WTC11 (cell line): Measurements from ENCODE around the gene PMFBP1. TPM values are rescaled to one million over a fixed set of nuclear protein-coding genes. Genes with fewer than 3 reads are reported as not detected.

ENCODE experiments used
- ATAC-seq: fragments of 200-7000 bp; cut with Tn5 transposase; 2 replicates; pipeline ENCODE4 v1.10.0; 2021; ENCODE audit warnings: mild to moderate bottlenecking, moderate library complexity
- CTCF ChIA-PET: fragments of 300-600 bp; sonication (Branson Sonifier 250); formaldehyde crosslinking; loops from one replicate; lab custom pipeline; 2021; ENCODE audit warnings: antibody characterized with exemption; lab: Charles Lee
- POLR2A ChIA-PET: fragments of 350-600 bp; sonication (Branson Sonifier 250); formaldehyde crosslinking; loops from one replicate; lab custom pipeline; 2021; ENCODE audit warnings: antibody characterized with exemption; lab: Charles Lee
- DNase-seq: peaks from one replicate; pipeline ENCODE4 v3.0.0; 2021; ENCODE audit warnings: low spot score
- H3K27ac Mint-ChIP-seq: 2 replicates; pipeline ENCODE4 v1.8.0; 2021; ENCODE audit warnings: mixed read lengths
- H3K27me3 Mint-ChIP-seq: 2 replicates; pipeline ENCODE4 v1.8.0; 2021; ENCODE audit warnings: low read depth, mild to moderate bottlenecking, moderate library complexity, mixed read lengths
- H3K36me3 Mint-ChIP-seq: 2 replicates; pipeline ENCODE4 v1.8.0; 2021; ENCODE audit warnings: mixed read lengths
- H3K4me1 Mint-ChIP-seq: 2 replicates; pipeline ENCODE4 v1.8.0; 2022; ENCODE audit warnings: mixed read lengths
- H3K4me3 Mint-ChIP-seq: 2 replicates; pipeline ENCODE4 v1.8.0; 2021; ENCODE audit warnings: mild to moderate bottlenecking, moderate library complexity, mixed read lengths
- H3K9me3 Mint-ChIP-seq: 2 replicates; pipeline ENCODE4 v1.8.0; 2021; ENCODE audit warnings: mixed read lengths
- ARID4B ChIP-seq: sonication (generic); formaldehyde crosslinking; IDR thresholded peaks from 2 replicates; pipeline ENCODE4 v1.8.0; 2023; ENCODE audit warnings: missing genetic modification reagents, mild to moderate bottlenecking, borderline replicate concordance
- ATF3 ChIP-seq: sonication (generic); formaldehyde crosslinking; conservative IDR thresholded peaks from 2 replicates; pipeline ENCODE4 v1.8.1; 2022; ENCODE audit warnings: mild to moderate bottlenecking, missing genetic modification reagents
- CBFB ChIP-seq: sonication (generic); formaldehyde crosslinking; IDR thresholded peaks from 2 replicates; pipeline ENCODE4 v1.8.1; 2022; ENCODE audit warnings: mild to moderate bottlenecking, low read depth, missing genetic modification reagents
- CTCF ChIP-seq: fragments of 200-600 bp; IDR thresholded peaks from 2 replicates; pipeline ENCODE4 v1.8.0; 2022; ENCODE audit warnings: antibody characterized with exemption
- FOXJ3 ChIP-seq: sonication (generic); formaldehyde crosslinking; IDR thresholded peaks from 2 replicates; pipeline ENCODE4 v1.9.0; 2021; ENCODE audit warnings: missing genetic modification reagents, mild to moderate bottlenecking, borderline replicate concordance
- GABPB1 ChIP-seq: sonication (generic); formaldehyde crosslinking; IDR thresholded peaks from 2 replicates; pipeline ENCODE4 v1.8.1; 2023; ENCODE audit warnings: mild to moderate bottlenecking, missing genetic modification reagents
- GRHL2 ChIP-seq: fragments of 250-450 bp; sonication (Bioruptor Pico); IDR thresholded peaks from 2 replicates; pipeline ENCODE4 v1.8.0; 2022; ENCODE audit warnings: mild to moderate bottlenecking, moderate library complexity; ENCODE audit not compliant: insufficient replicate concordance, severe bottlenecking
- GTF2I ChIP-seq: fragments of 250-450 bp; sonication (Bioruptor Pico); conservative IDR thresholded peaks from 2 replicates; pipeline ENCODE4 v1.4.0; 2021; ENCODE audit warnings: mild to moderate bottlenecking
- KAT7 ChIP-seq: sonication (generic); formaldehyde crosslinking; IDR thresholded peaks from 2 replicates; pipeline ENCODE4 v1.8.1; 2023; ENCODE audit warnings: missing genetic modification reagents, mild to moderate bottlenecking, borderline replicate concordance
- MLX ChIP-seq: sonication (generic); formaldehyde crosslinking; IDR thresholded peaks from 2 replicates; pipeline ENCODE4 v1.8.1; 2023; ENCODE audit warnings: mild to moderate bottlenecking, missing genetic modification reagents, moderate library complexity
- OVOL2 ChIP-seq: fragments of 250-450 bp; sonication (Bioruptor Pico); IDR thresholded peaks from 2 replicates; pipeline ENCODE4 v1.9.0; 2021; ENCODE audit warnings: mild to moderate bottlenecking, borderline replicate concordance
- PREB ChIP-seq: sonication (generic); formaldehyde crosslinking; IDR thresholded peaks from 2 replicates; pipeline ENCODE4 v1.8.1; 2022; ENCODE audit warnings: mild to moderate bottlenecking, missing genetic modification reagents, moderate library complexity, borderline replicate concordance
- RELA ChIP-seq: sonication (generic); formaldehyde crosslinking; IDR thresholded peaks from 2 replicates; pipeline ENCODE4 v1.8.1; 2022; ENCODE audit warnings: missing genetic modification reagents, mild to moderate bottlenecking, borderline replicate concordance
- ZNF138 ChIP-seq: sonication (generic); formaldehyde crosslinking; conservative IDR thresholded peaks from 2 replicates; pipeline ENCODE4 v1.8.1; 2022; ENCODE audit warnings: mild to moderate bottlenecking, moderate library complexity, missing genetic modification reagents
- ZNF219 ChIP-seq: sonication (generic); formaldehyde crosslinking; IDR thresholded peaks from 2 replicates; pipeline ENCODE4 v1.8.0; 2023; ENCODE audit warnings: missing genetic modification reagents, mild to moderate bottlenecking, borderline replicate concordance
- ZNF512 ChIP-seq: sonication (generic); formaldehyde crosslinking; IDR thresholded peaks from 2 replicates; pipeline ENCODE4 v1.8.1; 2022; ENCODE audit warnings: missing genetic modification reagents, borderline replicate concordance
- total RNA-seq: library from RNA; stranded (reverse); gene quantifications from 3 replicates; pipeline ENCODE4 v1.2.3, GENCODE V29; 2021

Gene PMFBP1
- total RNA-seq, 1 experiment from 2014 or later: 1.9 TPM

GRCh38 chr16:72182976-72183375 is 11.0 kb upstream of the PMFBP1 start:
- Mint-ChIP-seq H3K27ac (no peak overlapping the region), H3K4me3 (no peak overlapping the region), H3K36me3 (no peaks in the 10 kb centered on the region), H3K27me3 (no peaks in the 10 kb centered on the region), H3K4me1 (peaks cover 20% of the 10 kb centered on the region), H3K9me3 (no peaks in the 10 kb centered on the region)
- CTCF ChIA-PET: no interaction called here
- POLR2A ChIA-PET: no interaction called here
- DNase-seq (no peak), ATAC-seq (no peak)
- no peak for TF ChIP-seq ZNF512
- no peak for TF ChIP-seq ZNF138 (CRISPR knock-in tag)
- no peak for TF ChIP-seq MLX (CRISPR knock-in tag)
- TF ChIP-seq GTF2I (CRISPR knock-in tag): no peak
- no peak for TF ChIP-seq PREB (CRISPR knock-in tag)
- TF ChIP-seq GABPB1 (CRISPR knock-in tag): no peak
- no peak for TF ChIP-seq RELA (CRISPR knock-in tag)
- TF ChIP-seq ATF3 (CRISPR knock-in tag): no peak
- no peak for TF ChIP-seq ARID4B
- TF ChIP-seq OVOL2 (CRISPR knock-in tag): no peak
- no peak for TF ChIP-seq ZNF219
- no peak for TF ChIP-seq KAT7 (CRISPR knock-in tag)
- TF ChIP-seq CTCF: no peak
- TF ChIP-seq GRHL2 (CRISPR knock-in tag): no peak
- no peak for TF ChIP-seq FOXJ3 (CRISPR knock-in tag)
- TF ChIP-seq CBFB (CRISPR knock-in tag): no peak
